HG03520 (cell line): ENCODE data around the gene SFSWAP.
A peak's percentile ranks its signal among the peaks of the same experiment; 100 is the strongest.
"Not testable (repeated sequence)": the region's sequence is repeated elsewhere in the genome, so short reads cannot be mapped to it uniquely, and the experiment has no call there.

Source experiments
- ATAC-seq: cut with Tn5 transposase; IDR thresholded peaks from one replicate; pipeline ENCODE4 v1.9.1; 2021; ENCODE audit warnings: mild to moderate bottlenecking, moderate library complexity; ENCODE audit not compliant: unreplicated experiment

The SFSWAP gene

GRCh38 chr12:131679186-131679585, 31.7 kb upstream of the SFSWAP start:
- ATAC-seq, result not testable (repeated sequence)

- ATAC-seq, result not testable (repeated sequence)
Observed at GRCh38 chr12:131679816-131680215, 31.1 kb upstream of the SFSWAP start.

DNA sequence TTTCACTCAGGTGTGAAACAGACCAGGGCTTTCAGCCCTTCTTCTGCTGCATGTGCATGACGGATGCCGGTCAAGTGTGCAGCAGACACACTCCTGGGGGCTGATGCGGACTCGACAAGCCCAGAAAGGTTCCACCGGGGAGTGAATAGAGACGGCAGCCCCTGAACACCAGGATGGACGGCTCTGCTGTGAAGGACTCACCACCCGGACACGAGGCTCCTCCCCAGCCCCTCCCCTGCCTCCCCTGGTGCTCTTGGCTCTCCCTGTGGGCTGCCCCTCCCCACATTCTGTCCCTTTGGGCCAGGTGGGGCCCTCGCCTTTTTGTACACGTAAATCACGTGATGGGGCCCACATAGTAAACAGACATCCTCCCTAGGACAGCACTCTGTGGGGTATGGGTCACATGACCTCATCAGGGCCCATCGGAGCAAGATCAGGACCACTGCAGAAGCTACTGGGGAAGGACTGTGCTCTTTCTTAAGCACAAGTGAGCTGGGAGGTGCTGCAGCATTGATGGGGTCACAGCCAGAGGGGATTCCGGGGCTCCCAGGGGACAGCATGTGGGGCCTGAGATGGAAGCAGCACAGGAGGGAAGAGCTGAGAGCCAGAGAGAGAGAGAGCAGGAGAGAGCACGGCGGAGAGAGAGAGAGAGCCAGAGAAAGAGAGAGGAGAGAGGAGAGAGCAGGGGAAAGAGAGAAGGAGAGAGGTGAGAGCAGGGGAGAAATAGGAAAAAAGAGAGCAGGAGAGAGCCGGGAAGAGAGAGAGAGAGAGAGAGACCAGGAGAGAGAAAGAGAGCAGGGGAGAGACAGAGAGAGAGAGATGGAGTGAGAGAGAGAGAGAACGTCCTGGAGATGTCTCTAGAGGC, 30.3 kb upstream of the SFSWAP start:
- ATAC-seq, result not testable (repeated sequence)

GRCh38 chr12:131681257-131681620, 29.7 kb upstream of the SFSWAP start:
- ATAC-seq, result no peak

- peak; percentile 85 for ATAC-seq
Observed at GRCh38 chr12:131681746-131682509, 29.0 kb upstream of the SFSWAP start.

DNA sequence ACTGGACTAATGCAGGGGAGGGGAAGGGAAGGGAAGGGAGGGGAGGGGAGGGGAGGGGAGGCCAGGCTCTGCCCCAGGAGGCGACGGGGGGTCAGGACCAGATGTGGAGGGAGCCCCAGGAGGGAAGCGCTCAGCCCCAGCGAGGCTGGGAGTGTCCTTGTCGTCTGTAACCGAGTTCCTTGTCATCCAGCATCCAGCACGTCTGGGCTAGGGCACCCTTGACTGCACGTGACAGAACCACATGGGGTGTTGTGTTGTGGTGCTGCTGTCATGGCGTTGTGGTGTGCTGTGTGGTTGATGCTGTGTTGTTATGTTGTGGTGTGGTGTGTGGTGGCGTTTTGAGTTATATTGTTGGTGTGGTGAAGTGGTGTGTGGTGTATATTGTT, 28.4 kb upstream of the SFSWAP start:
- peak; percentile 2 for ATAC-seq

DNA sequence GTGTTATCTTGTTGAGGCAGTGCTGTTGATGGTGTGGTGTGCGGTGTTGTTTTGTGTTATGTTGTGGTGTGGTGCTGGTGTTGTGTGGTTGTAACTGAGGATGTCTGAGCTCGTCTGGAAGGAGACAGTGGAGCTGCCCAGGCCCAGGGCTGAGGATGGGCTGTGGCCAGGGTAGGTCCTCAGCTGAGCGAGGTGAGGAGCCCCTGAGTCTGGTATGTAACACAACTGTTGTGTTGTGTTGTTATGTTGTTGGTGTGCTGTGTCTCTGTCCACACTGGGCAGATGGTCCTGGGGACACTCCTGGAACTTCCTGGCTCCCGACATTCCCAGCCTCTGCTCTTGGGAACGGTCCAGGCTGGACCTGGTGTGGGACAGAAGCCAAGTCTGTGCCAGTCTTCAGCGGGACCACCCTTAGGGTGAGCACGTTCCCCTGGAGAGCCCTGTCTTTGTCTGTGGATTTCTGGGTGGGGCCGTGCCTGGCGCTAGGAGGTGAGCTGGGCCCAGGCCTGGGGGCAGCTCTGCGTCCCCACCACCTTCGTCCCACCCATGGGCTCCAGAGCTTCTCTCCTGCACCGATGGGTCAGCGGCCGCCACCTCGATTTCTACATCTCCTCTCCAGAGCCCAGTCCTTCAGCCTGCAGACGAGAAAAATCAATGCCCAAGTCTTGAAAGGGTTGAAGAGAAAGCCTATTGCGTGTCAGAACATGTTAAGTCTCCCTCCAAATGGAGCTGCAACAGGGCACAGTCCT, 27.4 kb upstream of the SFSWAP start:
- no peak for ATAC-seq

GRCh38 chr12:131684015-131684725, 26.7 kb upstream of the SFSWAP start:
- ATAC-seq, result no peak

DNA sequence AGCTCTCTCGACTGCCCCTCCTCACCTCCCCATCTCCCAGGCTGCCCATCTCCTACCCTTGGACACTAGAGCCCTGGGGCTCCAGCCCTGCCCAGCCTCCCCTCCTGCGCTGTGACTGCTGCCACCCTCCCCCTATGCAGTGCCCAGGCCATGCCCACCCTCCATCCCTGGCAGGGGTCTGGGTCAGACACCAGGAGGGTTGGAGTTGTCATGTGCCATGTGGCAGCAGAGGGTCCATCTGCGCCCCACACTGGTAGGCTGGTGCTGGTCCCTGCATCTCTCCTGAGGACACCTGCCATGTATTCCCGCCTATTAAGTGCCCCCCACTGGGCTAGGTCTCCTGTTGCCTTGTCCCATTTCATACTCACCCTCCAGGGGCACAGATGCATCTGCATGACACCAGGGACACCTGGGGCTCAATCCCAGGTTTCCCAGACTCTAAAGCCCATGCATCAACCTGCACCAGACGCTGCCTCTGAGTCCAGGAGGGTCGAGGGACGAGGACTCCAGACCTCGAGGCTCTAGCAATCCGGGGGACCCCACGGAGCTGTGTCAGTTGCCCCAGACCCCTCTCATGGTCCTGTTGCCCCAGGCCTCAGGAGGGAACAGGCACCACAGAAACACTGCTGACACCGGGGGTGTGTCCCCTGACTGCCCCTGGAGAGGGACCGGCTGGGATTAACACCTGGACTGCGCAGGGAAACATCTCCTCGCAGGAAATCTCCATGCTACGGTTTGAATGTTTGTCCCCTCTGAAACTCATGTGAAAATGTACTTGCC, 23.4 kb upstream of the SFSWAP start:
- ATAC-seq, result no peak

DNA sequence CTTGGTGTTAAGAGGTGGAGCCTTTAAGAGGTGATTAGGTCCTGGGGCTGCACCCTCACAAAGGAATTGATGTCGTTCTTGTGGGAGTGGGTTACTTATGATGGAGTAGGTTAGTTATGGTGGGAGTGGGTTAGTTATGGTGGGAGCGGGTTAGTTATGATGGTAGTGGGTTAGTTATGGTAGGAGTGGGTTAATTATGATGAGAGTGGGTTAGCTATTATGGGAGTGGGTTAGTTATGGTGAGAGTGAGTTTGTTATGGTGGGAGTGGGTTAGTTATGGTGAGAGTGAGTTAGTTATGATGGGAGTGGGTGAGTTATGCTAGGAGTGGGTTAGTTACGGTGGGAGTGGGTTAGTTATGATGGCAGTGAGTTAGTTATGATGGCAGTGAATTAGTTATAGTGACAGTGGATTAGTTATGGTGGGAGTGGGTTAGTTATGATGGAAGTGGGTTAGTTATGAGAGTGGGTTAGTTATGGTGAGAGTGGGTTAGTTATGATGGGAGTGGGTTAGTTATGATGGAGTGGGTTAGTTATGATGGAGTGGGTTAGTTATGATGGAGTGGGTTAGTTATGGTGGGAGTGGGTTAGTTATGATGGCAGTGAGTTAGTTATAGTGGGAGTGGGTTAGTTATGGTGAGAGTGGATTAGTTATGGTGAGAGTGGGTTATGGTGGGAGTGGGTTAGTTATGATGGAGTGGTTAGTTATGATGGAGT, 22.6 kb upstream of the SFSWAP start:
- no peak for ATAC-seq

DNA sequence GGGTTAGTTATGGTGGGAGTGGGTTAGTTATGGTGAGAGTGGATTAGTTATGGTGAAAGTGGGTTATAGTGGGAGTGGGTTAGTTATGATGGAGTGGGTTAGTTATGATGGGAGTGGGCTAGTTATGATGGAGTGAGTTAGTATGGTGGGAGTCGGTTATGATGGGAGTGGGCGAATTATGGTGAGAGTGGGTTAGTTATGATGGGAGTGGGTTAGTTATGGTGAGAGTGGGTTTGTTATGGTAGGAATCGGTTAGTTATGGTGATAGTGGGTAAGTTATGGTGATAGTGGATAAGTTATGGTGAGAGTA, 22.1 kb upstream of the SFSWAP start:
- ATAC-seq, result no peak

- ATAC-seq, result no peak
Observed at GRCh38 chr12:131690320-131690719, 20.6 kb upstream of the SFSWAP start.

- no peak for ATAC-seq
Observed at GRCh38 chr12:131692431-131692830, 18.5 kb upstream of the SFSWAP start.

DNA sequence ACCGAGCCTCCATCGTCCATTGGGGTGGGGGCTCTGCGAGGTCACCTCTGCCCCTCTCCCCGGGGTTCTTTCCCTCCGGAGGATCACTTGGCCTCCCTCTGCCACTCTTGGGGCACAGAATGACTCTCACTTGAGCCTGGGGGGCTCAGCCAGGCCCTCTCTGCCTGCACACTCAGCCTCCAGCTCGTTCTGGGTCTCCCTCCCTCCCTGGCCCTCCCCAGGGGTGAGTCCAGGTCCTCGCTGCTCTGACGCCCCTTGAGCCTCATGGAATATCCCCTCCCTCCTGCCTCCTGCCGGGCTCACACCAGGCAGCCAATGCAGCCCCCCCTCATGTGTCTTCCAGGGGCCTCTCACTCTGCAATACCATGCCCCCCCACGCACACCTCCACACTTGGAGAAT, 17.7 kb upstream of the SFSWAP start:
- ATAC-seq, result no peak

- no peak for ATAC-seq
Observed at GRCh38 chr12:131694116-131694838, 16.6 kb upstream of the SFSWAP start.

GRCh38 chr12:131695968-131696367, 14.9 kb upstream of the SFSWAP start:
- no peak for ATAC-seq

DNA sequence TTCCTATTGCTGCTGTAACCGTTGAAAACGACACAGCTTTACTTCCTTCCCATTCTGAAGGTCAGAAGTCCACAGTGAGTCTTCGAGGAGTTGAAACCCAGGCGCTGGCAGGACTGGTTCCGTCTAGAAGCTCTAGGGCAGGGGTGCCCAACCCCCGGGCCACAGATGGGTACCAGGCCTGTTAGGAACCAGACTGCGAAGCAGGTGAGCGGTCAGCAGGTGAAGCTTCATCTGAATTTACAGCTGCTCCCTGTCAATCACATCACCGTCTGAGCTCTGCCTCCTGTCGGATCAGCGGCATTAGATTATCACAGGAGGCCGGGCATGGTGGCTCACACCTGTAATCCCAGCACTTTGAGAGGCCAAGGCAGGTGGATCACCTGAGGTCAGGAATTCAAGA, 12.6 kb upstream of the SFSWAP start:
- ATAC-seq, result no peak

GRCh38 chr12:131699434-131699833, 11.5 kb upstream of the SFSWAP start:
- ATAC-seq, result no peak

- no peak for ATAC-seq
Observed at GRCh38 chr12:131700271-131700670, 10.6 kb upstream of the SFSWAP start.
